H1 (cell line): ENCODE measurements around the gene FBXO30. TPM values are rescaled to one million over a fixed set of nuclear protein-coding genes. Genes with fewer than 3 reads are reported as not detected.

Experiments
- CTCF ChIA-PET: fragments of 300-600 bp; sonication (Branson Sonifier 250); formaldehyde crosslinking; loops from one replicate; lab custom pipeline; 2021; ENCODE audit not compliant: partially characterized antibody; lab: Charles Lee
- POLR2A ChIA-PET: fragments of 300-600 bp; sonication (Branson Sonifier 250); formaldehyde crosslinking; loops from one replicate; lab custom pipeline; 2021; ENCODE audit warnings: inconsistent platforms; ENCODE audit not compliant: partially characterized antibody; lab: Charles Lee
- DNase-seq, 2 experiments: peaks; one replicate each; pipeline versions ENCODE4 v3.0.0 to v3.0.0-alpha.2; 2010 to 2022; ENCODE audit warnings: low spot score in 2 of 2, low read depth in 1 of 2, mixed read lengths in 1 of 2
- FAIRE-seq: peaks from 2 replicates; lab custom pipeline; 2011; peaks lifted over from hg19 to GRCh38; lab: Jason Lieb, UNC
- H2AFZ ChIP-seq: 2 replicates; pipeline ENCODE4 v1.8.1; 2012; ENCODE audit warnings: low read length, inconsistent platforms
- H2AK5ac ChIP-seq: 2 replicates; pipeline ENCODE4 v1.6.1; 2013; ENCODE audit warnings: low read depth, low read length
- H2BK120ac ChIP-seq: replicated peaks from 2 replicates; pipeline ENCODE3; 2013; ENCODE audit warnings: low read depth, low read length, inconsistent platforms
- H2BK12ac ChIP-seq: 2 replicates; pipeline ENCODE4 v1.6.1; 2013; ENCODE audit warnings: low read depth, low read length
- H2BK15ac ChIP-seq: 2 replicates; pipeline ENCODE4 v1.6.1; 2013; ENCODE audit warnings: low read length
- H2BK20ac ChIP-seq: 2 replicates; pipeline ENCODE4 v1.6.1; 2013; ENCODE audit warnings: low read length
- H2BK5ac ChIP-seq: 2 replicates; pipeline ENCODE4 v1.6.1; 2013; ENCODE audit warnings: low read depth, low read length
- H3K14ac ChIP-seq: 2 replicates; pipeline ENCODE4 v1.6.1; 2013; ENCODE audit warnings: inconsistent platforms; ENCODE audit not compliant: insufficient read length
- H3K18ac ChIP-seq: 2 replicates; pipeline ENCODE4 v1.6.1; 2013; ENCODE audit warnings: low read length; ENCODE audit errors: extremely low read depth
- H3K23ac ChIP-seq: 2 replicates; pipeline ENCODE4 v1.6.1; 2013; ENCODE audit warnings: inconsistent platforms; ENCODE audit not compliant: insufficient read length
- H3K23me2 ChIP-seq: 2 replicates; pipeline ENCODE4 v1.6.1; 2013; ENCODE audit warnings: low read depth, low read length
- H3K27ac ChIP-seq: 2 replicates; pipeline ENCODE4 v1.6.1; 2011; ENCODE audit warnings: low read depth, low read length, inconsistent platforms
- H3K27me3 ChIP-seq, 4 experiments: replicated peaks in 1 of 4; 1 replicate in 1 of 4; 2 replicates in 3 of 4; pipeline versions ENCODE4 v1.6.1 to v1.8.1; 2011 to 2013; ENCODE audit warnings: low read length in 3 of 4, mild to moderate bottlenecking in 3 of 4, inconsistent platforms in 2 of 4, mixed read lengths in 2 of 4, moderate library complexity in 1 of 4; ENCODE audit not compliant: control insufficient read depth in 3 of 4, insufficient read depth in 3 of 4; ENCODE audit errors: extremely low read depth in 1 of 4
- H3K36me3 ChIP-seq, 4 experiments: 2 replicates each; pipeline versions ENCODE4 v1.6.1 to v1.8.1; 2011 to 2013; ENCODE audit warnings: mild to moderate bottlenecking in 4 of 4, low read length in 3 of 4, moderate library complexity in 2 of 4, control low read depth in 1 of 4, inconsistent platforms in 1 of 4; ENCODE audit not compliant: insufficient read depth in 4 of 4, control insufficient read depth in 2 of 4
- H3K4ac ChIP-seq: replicated peaks from 2 replicates; pipeline ENCODE3; 2013; ENCODE audit warnings: low read length, low read depth, mixed read lengths, inconsistent platforms; ENCODE audit not compliant: insufficient read length
- H3K4me1 ChIP-seq, 4 experiments: replicated peaks in 1 of 4; 1 replicate in 1 of 4; 2 replicates in 3 of 4; pipeline versions ENCODE4 v1.6.1 to v1.8.1; 2011 to 2013; ENCODE audit warnings: low read length in 3 of 4, inconsistent platforms in 2 of 4, mixed read lengths in 1 of 4; ENCODE audit not compliant: insufficient read depth in 4 of 4, control insufficient read depth in 3 of 4
- H3K4me2 ChIP-seq, 2 experiments: 2 replicates each; pipeline versions ENCODE4 v1.6.1 to v1.8.1; 2011 to 2013; ENCODE audit warnings: low read depth in 2 of 2, low read length in 2 of 2, control low read depth in 1 of 2, inconsistent platforms in 1 of 2, mild to moderate bottlenecking in 1 of 2; ENCODE audit not compliant: insufficient read depth in 1 of 2
- H3K4me3 ChIP-seq, 4 experiments: fragments of 200-600, 300-600 bp in 1 of 4; sonication (generic), shearing (Covaris generic), sonication (Bioruptor Twin) in 1 of 4; 2 replicates each; pipeline versions ENCODE4 v1.5.1 to v1.8.1; 2011 to 2016; ENCODE audit warnings: low read length in 4 of 4, low read depth in 3 of 4, control low read depth in 2 of 4, inconsistent platforms in 2 of 4, mild to moderate bottlenecking in 2 of 4, mixed read lengths in 1 of 4, moderate library complexity in 1 of 4; ENCODE audit not compliant: insufficient read depth in 2 of 4; ENCODE audit errors: extremely low read depth in 1 of 4
- H3K56ac ChIP-seq: replicated peaks from 2 replicates; pipeline ENCODE3; 2013; ENCODE audit warnings: low read depth, mild to moderate bottlenecking, mixed read lengths, low read length, inconsistent platforms; ENCODE audit not compliant: insufficient read length
- H3K79me1 ChIP-seq: 2 replicates; pipeline ENCODE4 v1.6.1; 2013; ENCODE audit warnings: low read depth, low read length, control low read depth
- H3K79me2 ChIP-seq, 2 experiments: 2 replicates each; pipeline versions ENCODE4 v1.6.1 to v1.8.1; 2012 to 2013; ENCODE audit warnings: low read length in 2 of 2, mild to moderate bottlenecking in 2 of 2, inconsistent platforms in 1 of 2; ENCODE audit not compliant: insufficient read depth in 2 of 2, control insufficient read depth in 1 of 2
- H3K9ac ChIP-seq, 4 experiments: replicated peaks in 1 of 4; 1 replicate in 1 of 4; 2 replicates in 3 of 4; pipeline versions ENCODE4 v1.6.1 to v1.8.1; 2011 to 2013; ENCODE audit warnings: low read depth in 3 of 4, low read length in 3 of 4, control low read depth in 2 of 4, mild to moderate bottlenecking in 2 of 4, moderate library complexity in 2 of 4, inconsistent platforms in 1 of 4; ENCODE audit errors: extremely low read depth in 1 of 4
- H3K9me3 ChIP-seq, 2 experiments: 2 replicates each; pipeline versions ENCODE4 v1.6.1 to v1.8.1; 2012 to 2013; ENCODE audit warnings: mild to moderate bottlenecking in 2 of 2, moderate library complexity in 2 of 2, control low read depth in 1 of 2, inconsistent platforms in 1 of 2, low read depth in 1 of 2, low read length in 1 of 2, mixed read lengths in 1 of 2; ENCODE audit not compliant: insufficient read depth in 2 of 2
- H4K20me1 ChIP-seq, 2 experiments: replicated peaks in 1 of 2; 2 replicates each; pipeline versions ENCODE3 to v1.8.1; 2011 to 2013; ENCODE audit warnings: inconsistent platforms in 2 of 2, low read length in 2 of 2, mild to moderate bottlenecking in 1 of 2; ENCODE audit not compliant: insufficient read depth in 2 of 2, control insufficient read depth in 1 of 2
- H4K5ac ChIP-seq: 2 replicates; pipeline ENCODE4 v1.6.1; 2013; ENCODE audit warnings: low read length, low read depth, mixed read lengths, inconsistent platforms; ENCODE audit not compliant: insufficient read length
- H4K8ac ChIP-seq: 2 replicates; pipeline ENCODE4 v1.8.0; 2013; ENCODE audit warnings: mild to moderate bottlenecking, moderate library complexity, low read length, inconsistent platforms; ENCODE audit not compliant: insufficient read depth; ENCODE audit errors: extremely low read depth
- H4K91ac ChIP-seq: replicated peaks from 2 replicates; pipeline ENCODE3; 2013; ENCODE audit warnings: low read length, mixed read lengths, inconsistent platforms; ENCODE audit not compliant: insufficient read length
- ASH2L ChIP-seq: fragments of 200-600, 300-600 bp; sonication (generic); IDR thresholded peaks from one replicate; pipeline ENCODE4 v1.7.1; 2017; ENCODE audit warnings: low read length
- BCL11A ChIP-seq, 2 experiments: IDR thresholded peaks; one replicate each; pipeline ENCODE4 v1.6.1; 2011; ENCODE audit warnings: low read depth in 2 of 2, low read length in 2 of 2, mild to moderate bottlenecking in 2 of 2
- CBX8 ChIP-seq: fragments of 300-800, 300-1000 bp; sonication (generic); IDR thresholded peaks from 2 replicates; pipeline ENCODE4 v1.7.1; 2016; ENCODE audit warnings: low read depth, low read length, borderline replicate concordance
- EP300 ChIP-seq, 2 experiments: IDR thresholded peaks; 1 replicate in 1 of 2; 2 replicates in 1 of 2; pipeline ENCODE4 v1.6.1; 2011 to 2012; ENCODE audit warnings: low read depth in 2 of 2, low read length in 2 of 2, mild to moderate bottlenecking in 2 of 2, borderline replicate concordance in 1 of 2, inconsistent platforms in 1 of 2, moderate library complexity in 1 of 2
- GTF2F1 ChIP-seq: IDR thresholded peaks from 2 replicates; pipeline ENCODE4 v1.6.1; 2012; ENCODE audit warnings: low read depth, low read length, improper control_type of control experiment, borderline replicate concordance
- JUN ChIP-seq: IDR thresholded peaks from 2 replicates; pipeline ENCODE4 v1.6.1; 2011; ENCODE audit warnings: low read depth, mild to moderate bottlenecking, improper control_type of control experiment, low read length
- JUND ChIP-seq: IDR thresholded peaks from 2 replicates; pipeline ENCODE4 v1.6.1; 2011; ENCODE audit warnings: mild to moderate bottlenecking, improper control_type of control experiment, low read length
- NANOG ChIP-seq: IDR thresholded peaks from 2 replicates; pipeline ENCODE4 v1.6.1; 2011; ENCODE audit warnings: low read length, low read depth, mild to moderate bottlenecking, inconsistent platforms; ENCODE audit not compliant: insufficient read depth, poor library complexity, severe bottlenecking
- PHF8 ChIP-seq: fragments of 200-600 bp; sonication (generic); conservative IDR thresholded peaks from 2 replicates; pipeline ENCODE4 v1.7.1; 2012; ENCODE audit warnings: low read depth, mild to moderate bottlenecking, inconsistent platforms, low read length, moderate library complexity
- RFX5 ChIP-seq: IDR thresholded peaks from 2 replicates; pipeline ENCODE4 v1.6.1; 2011; ENCODE audit warnings: low read depth, low read length, improper control_type of control experiment, borderline replicate concordance
- RXRA ChIP-seq: IDR thresholded peaks from 2 replicates; pipeline ENCODE4 v1.6.1; 2011; ENCODE audit warnings: low read depth, mild to moderate bottlenecking, low read length, moderate library complexity; ENCODE audit not compliant: insufficient read depth
- SP4 ChIP-seq: IDR thresholded peaks from 2 replicates; pipeline ENCODE4 v1.6.1; 2012; ENCODE audit warnings: low read length, inconsistent platforms
- SUZ12 ChIP-seq: fragments of 200-600 bp; sonication (generic); IDR thresholded peaks from 2 replicates; pipeline ENCODE4 v1.6.1; 2012; ENCODE audit warnings: mild to moderate bottlenecking, inconsistent platforms, low read length, moderate library complexity, mixed read lengths
- USF2 ChIP-seq: IDR thresholded peaks from 2 replicates; pipeline ENCODE4 v1.6.1; 2011; ENCODE audit warnings: low read length, improper control_type of control experiment
- YY1 ChIP-seq: IDR thresholded peaks from 2 replicates; pipeline ENCODE4 v1.6.1; 2011; ENCODE audit warnings: low read depth, mild to moderate bottlenecking, low read length
- polyA plus RNA-seq, 7 experiments: library from polyadenylated mRNA; depleted of rRNA in 3 of 7; stranded (reverse) in 5 of 7; unstranded in 2 of 7; fragments of >200 nt in 5 of 7; fragments of 200-250 nt in 2 of 7; gene quantifications; 1 replicate in 5 of 7; 2 replicates in 1 of 7; 4 replicates in 1 of 7; pipeline versions ENCODE4 v1.2.1 to v1.2.3, GENCODE V29; 2011 to 2013; ENCODE audit warnings: missing spikeins in 2 of 7, mixed read lengths in 2 of 7
- total RNA-seq: library from RNA; stranded (reverse); fragmentation: NEBNext Ultra II Directional; extraction: Animal tissue kit (Norgen Biotek cat#: 25700); gene quantifications from 2 replicates; pipeline ENCODE4 v1.2.1, GENCODE V29; 2021

FBXO30 gene
- total and polyA plus RNA-seq, 2 of the 8 experiments (the other 6 are each of a cell fraction or from before 2014, with no cell fraction given) = 3.9 to 18.3 TPM

GRCh38 chr6:145755682-145756081 lies 58.9 kb downstream of the FBXO30 start:
- H3K79me2 ChIP-seq = no peaks in the 10 kb centered on the region
- H3K23me2 ChIP-seq = no peaks in the 10 kb centered on the region
- H3K36me3 ChIP-seq = no peaks in the 10 kb centered on the region
- H3K79me1 ChIP-seq = no peaks in the 10 kb centered on the region
- H4K91ac ChIP-seq = no peak overlapping the region
- H3K27ac ChIP-seq = no peak overlapping the region
- no peaks in the 10 kb centered on the region for H3K9me3 ChIP-seq
- FAIRE-seq (no peak), DNase-seq (no peak)
- H3K27me3 ChIP-seq = no peaks in the 10 kb centered on the region
- H3K56ac ChIP-seq = no peak overlapping the region
- H4K8ac ChIP-seq = no peak overlapping the region
- no peak overlapping the region for H2BK15ac ChIP-seq
- no peak overlapping the region for H3K4ac ChIP-seq
- no peak overlapping the region for H3K23ac ChIP-seq
- H2AFZ ChIP-seq = no peak overlapping the region
- no peak overlapping the region for H3K14ac ChIP-seq
- H2BK12ac ChIP-seq = no peak overlapping the region
- no peak overlapping the region for H4K5ac ChIP-seq
- no peaks in the 10 kb centered on the region for H3K4me1 ChIP-seq
- no peak overlapping the region for H2BK5ac ChIP-seq
- ChIA-PET POLR2A (no interaction called here), CTCF (no interaction called here)
- no peak overlapping the region for H2AK5ac ChIP-seq
- no peak overlapping the region for H3K4me3 ChIP-seq
- H3K18ac ChIP-seq = no peak overlapping the region
- H4K20me1 ChIP-seq = no peaks in the 10 kb centered on the region
- no peak overlapping the region for H2BK20ac ChIP-seq
- H2BK120ac ChIP-seq = no peak overlapping the region
- H3K4me2 ChIP-seq = no peak overlapping the region
- no peak overlapping the region for H3K9ac ChIP-seq
- TF ChIP-seq PHF8 (no peak), SUZ12 (no peak), CBX8 (no peak), NANOG (no peak), YY1 (no peak), SP4 (no peak), USF2 (no peak), GTF2F1 (no peak), RXRA (no peak), JUND (no peak), RFX5 (no peak), JUN (no peak), ASH2L (no peak), EP300 (IDR thresholded peaks at IDR 0.05; ENCODE audit: borderline replicate concordance in 1 of 2, low read depth in 2 of 2, low read length in 2 of 2) (no peak), BCL11A (IDR thresholded peaks at IDR 0.05; ENCODE audit: low read depth in 2 of 2, low read length in 2 of 2) (no peak)
